ENCODE results near the gene MYH7.

The MYH7 gene

DNA sequence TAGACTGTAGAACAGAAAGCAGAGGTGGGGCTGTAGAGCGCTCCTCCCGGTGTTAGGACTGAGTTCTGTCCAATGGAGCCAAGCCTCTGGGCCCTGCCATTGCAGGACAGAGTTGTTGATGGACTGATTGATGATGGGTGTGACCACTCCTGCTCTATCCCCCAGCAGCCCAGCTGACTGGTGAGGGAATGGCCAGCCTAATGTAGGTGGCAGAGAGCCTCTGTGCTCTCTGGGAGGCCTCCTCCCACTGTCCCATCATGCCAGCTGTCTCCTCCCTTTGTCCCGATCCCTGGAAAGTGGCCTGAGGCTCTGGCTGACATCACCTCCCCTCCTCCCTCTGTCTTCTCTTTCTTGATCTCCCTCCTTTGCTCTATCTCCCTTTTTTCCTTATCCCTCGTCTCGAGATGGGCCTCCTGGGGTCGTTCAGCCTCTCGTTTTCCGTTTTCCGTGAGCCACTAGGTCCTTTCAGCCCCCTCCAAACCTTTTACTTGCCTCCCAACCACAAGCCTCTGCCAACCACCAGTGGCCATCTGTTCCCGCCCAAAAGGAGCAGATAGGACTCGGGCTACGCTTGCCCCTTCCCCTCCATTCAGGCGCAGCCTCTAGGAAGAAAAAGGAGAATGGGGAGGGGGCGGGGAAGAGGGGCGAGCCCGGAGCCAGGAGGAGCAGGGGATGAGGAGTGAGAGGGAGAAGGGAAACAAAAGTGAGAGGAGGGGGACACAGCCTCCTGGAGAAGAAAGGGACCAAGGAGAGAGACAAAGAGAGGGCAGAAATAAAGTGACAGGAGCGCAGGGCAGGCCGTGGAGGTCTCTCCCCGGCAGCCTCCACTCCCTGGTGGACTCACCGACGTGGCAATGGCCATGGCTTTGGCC lies 71.1 kb downstream of the MYH7 start:
- no peak for FAIRE-seq
- TF ChIP-seq, protein P1, sequence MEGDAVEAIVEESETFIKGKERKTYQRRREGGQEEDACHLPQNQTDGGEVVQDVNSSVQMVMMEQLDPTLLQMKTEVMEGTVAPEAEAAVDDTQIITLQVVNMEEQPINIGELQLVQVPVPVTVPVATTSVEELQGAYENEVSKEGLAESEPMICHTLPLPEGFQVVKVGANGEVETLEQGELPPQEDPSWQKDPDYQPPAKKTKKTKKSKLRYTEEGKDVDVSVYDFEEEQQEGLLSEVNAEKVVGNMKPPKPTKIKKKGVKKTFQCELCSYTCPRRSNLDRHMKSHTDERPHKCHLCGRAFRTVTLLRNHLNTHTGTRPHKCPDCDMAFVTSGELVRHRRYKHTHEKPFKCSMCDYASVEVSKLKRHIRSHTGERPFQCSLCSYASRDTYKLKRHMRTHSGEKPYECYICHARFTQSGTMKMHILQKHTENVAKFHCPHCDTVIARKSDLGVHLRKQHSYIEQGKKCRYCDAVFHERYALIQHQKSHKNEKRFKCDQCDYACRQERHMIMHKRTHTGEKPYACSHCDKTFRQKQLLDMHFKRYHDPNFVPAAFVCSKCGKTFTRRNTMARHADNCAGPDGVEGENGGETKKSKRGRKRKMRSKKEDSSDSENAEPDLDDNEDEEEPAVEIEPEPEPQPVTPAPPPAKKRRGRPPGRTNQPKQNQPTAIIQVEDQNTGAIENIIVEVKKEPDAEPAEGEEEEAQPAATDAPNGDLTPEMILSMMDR (IDR thresholded peaks at IDR 0.05; ENCODE audit: insufficient read depth, missing control alignments), result no peak
- no peak for DNase-seq (ENCODE audit: insufficient read length, low spot score)
